Stomach smooth muscle (tissue), 2 donors: ENCODE results near the gene TTC28.

Experiments used
- H3K27ac ChIP-seq: one replicate; pipeline ENCODE4 v1.7.0; 2013; ENCODE audit warnings: mild to moderate bottlenecking, low read length, inconsistent platforms
- H3K27me3 ChIP-seq, 2 donors: one replicate each; pipeline ENCODE4 v1.7.0; 2013; ENCODE audit warnings: low read length in 2 of 2; ENCODE audit not compliant: insufficient read depth in 2 of 2, control insufficient read depth in 1 of 2
- H3K36me3 ChIP-seq, 2 donors: one replicate each; pipeline ENCODE4 v1.7.0; 2013; ENCODE audit warnings: low read length in 2 of 2; ENCODE audit not compliant: control insufficient read depth in 2 of 2, insufficient read depth in 2 of 2
- H3K4me1 ChIP-seq: one replicate; pipeline ENCODE4 v1.7.0; 2013; ENCODE audit warnings: low read length; ENCODE audit not compliant: control insufficient read depth, insufficient read depth
- H3K4me3 ChIP-seq, 2 donors: one replicate each; pipeline ENCODE4 v1.7.0; 2013; ENCODE audit warnings: low read length in 2 of 2
- H3K9ac ChIP-seq, 2 donors: one replicate each; pipeline ENCODE4 v1.7.0; 2013; ENCODE audit warnings: low read length in 2 of 2, mild to moderate bottlenecking in 1 of 2
- H3K9me3 ChIP-seq, 2 donors: one replicate each; pipeline ENCODE4 v1.7.0; 2013; ENCODE audit warnings: low read length in 2 of 2; ENCODE audit not compliant: control insufficient read depth in 2 of 2
- donor health status: healthy.
- donor health status: Pancreatic carcinoma.

Gene TTC28

DNA sequence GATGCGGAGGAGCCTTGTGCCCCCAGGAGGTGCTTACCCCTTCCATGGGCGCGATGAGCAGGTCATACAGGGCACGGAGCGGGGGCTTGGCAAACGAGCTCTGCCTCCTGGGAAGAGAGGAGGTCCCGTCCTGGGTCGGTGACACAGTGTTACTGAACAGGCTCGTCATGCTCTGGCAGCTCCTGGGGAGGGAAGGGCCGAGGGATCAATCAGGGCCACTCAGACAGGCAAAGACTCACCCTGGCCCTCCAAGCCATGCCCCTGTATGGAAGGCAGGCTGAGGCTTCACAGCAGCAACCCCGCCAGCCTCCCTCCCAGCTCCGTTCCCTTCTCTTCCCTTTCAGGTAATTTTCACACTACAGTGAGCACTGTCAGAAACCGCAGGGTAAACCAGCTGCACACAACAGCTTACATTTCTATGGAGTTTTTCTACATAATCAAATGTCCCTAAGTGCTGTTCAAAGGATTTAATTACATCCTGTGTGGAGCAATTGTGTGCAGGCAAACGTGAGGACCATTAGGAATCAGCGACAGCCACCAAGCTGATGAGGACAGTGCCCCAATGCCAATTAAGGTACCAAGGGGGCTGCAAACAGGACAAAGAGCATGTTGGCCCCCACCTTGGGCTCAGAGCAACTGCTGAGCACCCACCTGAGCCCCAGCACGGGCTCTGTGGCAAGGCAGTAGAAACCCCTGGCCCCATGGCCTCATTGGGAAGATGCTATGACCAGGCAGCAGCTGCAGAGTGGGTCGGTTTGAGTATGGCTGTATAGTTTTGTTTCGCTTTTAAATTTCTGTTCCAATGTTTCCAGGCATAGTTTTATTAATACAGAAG is 665.2 kb downstream of the TTC28 start:
- no peaks in the 10 kb centered on the region for H3K9me3 ChIP-seq
- no peak overlapping the region for H3K27ac ChIP-seq
- H3K4me1 ChIP-seq: peaks cover under 1% of the 10 kb centered on the region
- no peak overlapping the region for H3K4me3 ChIP-seq
- H3K27me3 ChIP-seq: no peaks in the 10 kb centered on the region
- H3K36me3 ChIP-seq: peaks cover 6 to 11% of the 10 kb centered on the region in 2 donors
- H3K9ac ChIP-seq: no peak overlapping the region

DNA sequence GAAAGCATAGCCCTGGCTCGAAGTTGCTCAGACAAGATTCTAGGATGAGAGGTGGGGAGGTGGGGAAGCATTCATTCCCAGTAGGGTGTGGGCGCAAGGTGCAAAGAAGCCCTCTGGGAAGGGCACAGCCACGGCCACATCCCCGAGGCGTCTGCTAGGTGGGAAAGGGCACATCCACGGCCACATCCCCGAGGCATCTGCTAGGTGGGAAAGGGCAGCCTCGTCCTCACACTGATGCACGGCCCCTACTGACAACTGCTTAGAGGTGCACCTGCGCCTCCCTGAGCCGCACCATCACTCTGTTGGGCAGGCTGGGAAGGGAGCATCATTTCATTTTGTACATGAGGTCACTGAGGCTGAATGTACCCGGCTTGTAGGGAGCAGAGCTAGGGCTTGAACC is 666.0 kb downstream of the TTC28 start:
- H3K4me3 ChIP-seq: no peak overlapping the region
- H3K4me1 ChIP-seq: peaks cover 9% of the 10 kb centered on the region
- no peaks in the 10 kb centered on the region for H3K9me3 ChIP-seq
- no peak overlapping the region for H3K9ac ChIP-seq
- H3K27me3 ChIP-seq: no peaks in the 10 kb centered on the region
- peaks cover 6 to 11% of the 10 kb centered on the region in 2 donors for H3K36me3 ChIP-seq
- no peak overlapping the region for H3K27ac ChIP-seq

DNA sequence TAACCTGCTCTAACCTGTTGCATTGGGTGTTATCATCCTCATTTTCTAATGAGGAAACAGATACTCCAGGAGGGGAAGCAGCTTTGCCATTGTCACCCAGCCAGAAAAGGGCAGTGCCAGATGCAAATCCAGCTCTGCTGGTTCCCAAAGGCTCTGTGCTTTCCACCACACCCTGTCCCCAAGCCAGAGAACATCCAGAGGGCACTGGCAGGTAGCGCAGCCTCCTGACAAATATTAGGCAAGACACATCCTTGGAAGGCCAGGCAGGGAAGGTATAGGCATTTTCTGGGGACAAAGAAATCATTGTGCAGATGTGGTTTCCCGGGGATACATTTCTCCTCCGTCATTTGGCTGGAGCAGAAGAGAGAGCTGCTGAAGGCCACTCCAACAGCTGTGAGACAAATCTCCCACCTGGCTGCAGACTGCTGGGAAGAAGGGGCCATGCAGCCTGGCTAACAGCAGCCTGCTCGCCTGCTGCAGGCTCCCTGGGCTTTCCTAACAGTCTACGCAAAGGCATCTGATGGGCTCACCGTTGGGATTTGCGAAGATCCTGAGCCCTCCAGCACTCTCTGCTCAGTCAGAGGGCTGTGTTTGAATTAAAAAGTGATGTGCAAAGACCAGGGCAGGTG is 666.7 kb downstream of the TTC28 start:
- Histone ChIP-seq H3K4me1 (peaks cover 15% of the 10 kb centered on the region), H3K27ac (no peak overlapping the region)

DNA sequence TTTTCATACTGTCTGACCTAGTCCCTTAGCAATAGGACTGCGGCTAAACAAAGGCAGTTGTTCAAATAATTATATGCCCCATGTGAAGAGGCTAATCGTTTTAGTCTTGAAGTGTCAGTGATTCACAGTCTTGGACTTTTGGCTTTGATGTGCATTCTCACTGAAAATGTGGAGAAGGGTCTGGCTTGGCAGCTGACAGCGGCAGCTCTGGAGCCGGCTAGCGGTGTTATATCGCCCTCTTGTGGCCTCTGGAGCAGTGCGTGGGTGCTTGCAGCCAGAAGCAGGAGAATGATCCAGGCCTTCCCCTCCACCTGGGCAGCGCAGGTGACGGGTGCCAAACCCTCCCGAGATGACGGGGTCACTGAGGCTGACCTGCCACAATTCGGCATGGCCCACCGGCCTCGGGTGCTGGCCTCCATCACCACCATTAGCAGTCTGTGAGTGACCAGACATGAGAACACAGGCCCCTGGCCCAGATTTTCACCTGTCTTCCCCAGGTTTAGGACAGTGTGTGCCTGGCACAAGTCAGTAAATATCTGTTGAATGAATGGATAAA is 670.3 kb downstream of the TTC28 start:
- H3K27me3 ChIP-seq: no peaks in the 10 kb centered on the region
- H3K9me3 ChIP-seq: no peaks in the 10 kb centered on the region
- peaks cover 30% of the 10 kb centered on the region for H3K4me1 ChIP-seq
- H3K27ac ChIP-seq: peak overlapping the region; percentile 37
- no peak overlapping the region for H3K4me3 ChIP-seq
- peaks cover 6 to 13% of the 10 kb centered on the region in 2 donors for H3K36me3 ChIP-seq
- H3K9ac ChIP-seq: peak overlapping the region; percentile 13 to 19

More for the DNA sequence above, 666.7 kb downstream of the TTC28 start:
- Histone ChIP-seq H3K27me3 (no peaks in the 10 kb centered on the region), H3K36me3 (peaks cover 6 to 11% of the 10 kb centered on the region in 2 donors), H3K9me3 (no peaks in the 10 kb centered on the region), H3K4me3 (no peak overlapping the region), H3K9ac (no peak overlapping the region)

DNA sequence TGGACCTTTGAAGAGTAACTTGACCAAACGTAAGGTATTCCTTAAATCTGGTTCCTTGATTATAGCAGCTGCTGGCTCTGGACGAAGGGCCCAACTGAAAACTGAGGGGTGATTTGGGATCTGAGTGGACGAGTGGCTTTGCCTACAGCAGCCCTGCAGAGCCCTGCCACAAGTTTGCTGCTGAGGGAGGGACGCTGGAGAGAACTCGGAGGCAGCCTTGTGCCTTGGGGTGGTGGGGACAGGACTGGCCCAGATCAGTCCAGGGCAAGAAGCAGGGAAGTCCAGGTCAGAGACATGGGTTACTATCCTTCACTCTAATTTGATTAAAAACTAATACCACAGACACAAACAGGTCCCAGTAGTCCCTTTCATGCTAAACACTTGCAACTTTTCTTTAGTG is 671.0 kb downstream of the TTC28 start:
- Histone ChIP-seq H3K4me1 (peaks cover 30% of the 10 kb centered on the region), H3K9ac (peak overlapping the region; percentile 19 to 21), H3K36me3 (peaks cover 1 to 12% of the 10 kb centered on the region in 2 donors), H3K9me3 (no peaks in the 10 kb centered on the region), H3K27me3 (no peaks in the 10 kb centered on the region), H3K27ac (peak overlapping the region; percentile 37), H3K4me3 (no peak overlapping the region)

DNA sequence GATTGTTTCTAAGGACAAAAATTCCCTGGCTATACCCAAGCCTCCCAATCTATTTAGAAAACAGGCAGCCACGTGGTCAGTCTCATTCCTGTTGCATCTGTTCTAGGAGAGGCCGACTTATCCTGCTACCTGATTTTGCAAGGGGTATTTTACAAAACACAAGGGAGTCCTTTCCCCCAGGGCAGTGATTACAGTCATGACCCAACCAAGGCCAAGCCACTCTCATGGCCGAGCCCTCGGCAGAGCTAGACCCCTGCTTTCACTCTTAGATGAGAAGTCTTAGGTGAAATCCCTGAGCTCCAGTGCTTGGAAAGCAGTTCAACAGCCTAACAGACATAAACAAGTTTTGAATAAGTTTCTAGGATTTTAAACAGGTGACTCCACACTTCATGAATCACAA is 671.6 kb downstream of the TTC28 start:
- Histone ChIP-seq H3K36me3 (peaks cover 0 to 11% of the 10 kb centered on the region in 2 donors), H3K27me3 (no peaks in the 10 kb centered on the region)

DNA sequence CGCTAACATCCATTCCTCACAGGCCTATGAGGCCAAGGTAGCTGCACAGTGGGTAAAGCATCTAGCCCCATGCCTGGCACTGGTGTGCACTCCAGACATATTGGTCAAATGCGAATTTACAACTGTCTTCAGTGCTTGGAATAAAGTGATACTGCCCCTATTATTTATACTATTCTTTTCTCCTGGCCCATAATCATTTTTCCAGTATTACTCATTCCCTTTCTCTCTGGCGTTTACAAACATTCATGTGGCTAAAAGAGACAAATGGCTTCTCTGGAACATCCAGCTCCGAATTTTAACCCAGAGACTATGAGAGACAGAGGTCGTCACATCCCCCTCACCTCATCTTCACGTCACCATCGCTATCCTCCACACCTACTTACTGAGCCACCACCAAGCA is 673.4 kb downstream of the TTC28 start:
- no peaks in the 10 kb centered on the region for H3K9me3 ChIP-seq
- H3K27ac ChIP-seq: no peak overlapping the region
- H3K9ac ChIP-seq: no peak overlapping the region
- H3K4me3 ChIP-seq: no peak overlapping the region
- peaks cover 35% of the 10 kb centered on the region for H3K4me1 ChIP-seq
- H3K36me3 ChIP-seq: peaks cover 0 to 7% of the 10 kb centered on the region in 2 donors
- no peaks in the 10 kb centered on the region for H3K27me3 ChIP-seq

More for the DNA sequence above, 671.6 kb downstream of the TTC28 start:
- Histone ChIP-seq H3K4me1 (peaks cover 33% of the 10 kb centered on the region), H3K9ac (no peak overlapping the region), H3K4me3 (no peak overlapping the region), H3K27ac (peak overlapping the region; percentile 46), H3K9me3 (no peaks in the 10 kb centered on the region)

DNA sequence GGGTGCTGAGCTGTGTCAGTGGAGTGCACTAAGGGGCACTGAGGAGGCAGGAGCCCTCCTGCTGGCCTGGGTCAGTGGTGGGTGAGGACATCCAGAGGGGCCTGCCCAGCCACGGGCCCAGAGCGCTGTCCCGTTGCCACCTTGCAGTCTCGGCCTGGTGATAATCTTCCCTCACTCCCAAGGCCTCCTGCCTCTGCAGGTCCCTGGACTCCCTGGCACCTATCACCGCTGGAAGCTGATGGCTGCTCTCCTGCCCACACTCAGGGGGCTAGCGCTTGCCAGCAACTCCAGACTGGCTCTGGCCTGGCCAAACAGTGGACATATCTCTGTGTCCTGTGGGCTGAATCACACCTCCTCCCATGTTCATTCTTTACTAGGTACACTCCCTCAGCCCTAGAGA is 674.1 kb downstream of the TTC28 start:
- H3K36me3 ChIP-seq: peaks cover 0 to 12% of the 10 kb centered on the region in 2 donors
- no peak overlapping the region for H3K4me3 ChIP-seq
- H3K27me3 ChIP-seq: no peaks in the 10 kb centered on the region
- no peaks in the 10 kb centered on the region for H3K9me3 ChIP-seq
- no peak overlapping the region for H3K9ac ChIP-seq
- peaks cover 35% of the 10 kb centered on the region for H3K4me1 ChIP-seq
- H3K27ac ChIP-seq: no peak overlapping the region

DNA sequence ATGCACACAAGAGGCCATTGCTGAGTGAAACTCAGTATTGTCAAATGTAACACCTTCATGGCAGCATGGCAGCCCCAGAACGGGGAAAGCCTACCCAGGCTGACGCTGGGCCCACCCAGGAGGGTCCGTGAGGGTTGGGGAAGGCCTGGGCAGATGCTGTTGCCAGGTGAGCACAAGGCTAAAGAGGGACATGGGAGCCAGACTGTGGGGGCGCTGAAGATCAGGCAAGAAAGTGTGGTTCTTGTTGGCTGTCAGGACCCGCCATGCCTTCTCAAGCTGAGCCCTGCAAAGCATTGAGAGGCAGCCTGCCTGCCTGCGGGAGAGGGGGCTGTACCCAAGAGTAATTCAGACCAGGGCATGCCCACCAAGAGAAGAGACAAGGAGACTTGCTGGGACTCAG is 675.6 kb downstream of the TTC28 start:
- H3K36me3 ChIP-seq: peaks cover 0 to 16% of the 10 kb centered on the region in 2 donors
- no peak overlapping the region for H3K9ac ChIP-seq
- no peak overlapping the region for H3K4me3 ChIP-seq
- no peaks in the 10 kb centered on the region for H3K27me3 ChIP-seq
- no peak overlapping the region for H3K27ac ChIP-seq
- peaks cover 31% of the 10 kb centered on the region for H3K4me1 ChIP-seq
- no peaks in the 10 kb centered on the region for H3K9me3 ChIP-seq

DNA sequence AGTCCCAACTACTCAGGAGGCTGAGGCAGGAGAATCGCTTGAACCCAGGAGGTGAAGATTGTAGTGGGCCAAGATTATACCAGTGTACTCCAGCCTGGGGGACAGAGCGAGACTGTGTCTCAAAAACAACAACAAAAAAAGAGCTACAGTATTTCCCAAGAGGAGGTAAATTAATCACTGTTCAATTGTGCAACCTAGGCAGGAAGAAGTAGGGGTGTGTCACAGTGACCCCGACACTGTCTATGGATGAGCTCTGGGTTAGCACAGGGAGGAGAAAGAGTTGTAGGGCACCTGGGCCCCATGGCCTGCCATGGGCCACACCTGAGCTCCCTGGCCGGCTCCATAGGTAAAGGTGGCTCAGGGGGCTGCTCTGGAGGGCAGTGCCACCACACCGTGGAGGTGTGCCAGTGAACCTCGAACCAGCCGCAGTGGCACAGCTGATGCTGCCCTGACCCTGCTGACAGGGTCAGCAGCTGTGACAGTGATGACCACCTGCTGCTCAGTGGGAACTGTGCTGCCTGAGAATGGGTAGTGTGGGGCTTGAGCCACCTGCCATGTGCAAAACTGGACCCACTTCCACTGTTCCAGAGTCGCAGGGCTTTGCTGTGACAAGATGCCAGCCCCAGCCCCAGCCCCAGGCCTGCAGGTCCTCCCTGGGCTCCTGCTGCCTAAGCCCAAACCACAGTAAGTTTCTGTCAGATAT is 676.6 kb downstream of the TTC28 start:
- H3K9ac ChIP-seq: no peak overlapping the region
- peaks cover 21% of the 10 kb centered on the region for H3K4me1 ChIP-seq
- H3K27ac ChIP-seq: no peak overlapping the region
- peaks cover 4 to 24% of the 10 kb centered on the region in 2 donors for H3K36me3 ChIP-seq
- H3K27me3 ChIP-seq: no peaks in the 10 kb centered on the region
- no peak overlapping the region for H3K4me3 ChIP-seq
- no peaks in the 10 kb centered on the region for H3K9me3 ChIP-seq
